NT2/D1 (cell line): ENCODE results near the gene SLC30A3.

Source experiments
- YY1 ChIP-seq: IDR thresholded peaks from 2 replicates; pipeline ENCODE4 v1.6.1; 2011; ENCODE audit not compliant: insufficient read length, insufficient read depth
- ZNF274 ChIP-seq: IDR thresholded peaks from 2 replicates; pipeline ENCODE4 v1.6.1; 2011; ENCODE audit warnings: mild to moderate bottlenecking, low read depth, low read length

DNA sequence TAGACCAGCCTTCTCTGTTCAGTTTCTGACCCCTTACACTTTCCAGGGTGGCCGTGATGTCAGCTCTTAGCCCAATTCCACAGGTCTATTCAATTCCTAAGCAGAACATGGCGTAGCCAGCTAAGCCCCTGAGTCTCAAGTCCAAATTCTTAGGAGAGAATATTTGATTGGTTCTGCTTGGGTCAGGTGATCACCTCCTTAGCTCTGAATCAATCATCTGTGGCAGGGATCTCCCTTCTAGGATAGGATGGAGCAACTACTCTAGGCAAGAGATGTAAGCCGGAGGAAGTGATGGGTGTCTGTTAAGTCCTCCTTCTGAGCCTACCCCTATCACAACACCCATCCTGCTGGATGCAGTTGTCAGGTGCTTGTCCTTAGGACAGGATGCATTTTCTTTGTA, 34.3 kb upstream of the SLC30A3 start:
- TF ChIP-seq YY1, result no peak
- no peak for TF ChIP-seq ZNF274
